HG02938 (cell line): ENCODE results near the gene ADAT3.

Source experiments
- ATAC-seq: cut with Tn5 transposase; IDR thresholded peaks from one replicate; pipeline ENCODE4 v1.9.1; 2021; ENCODE audit warnings: mild to moderate bottlenecking, moderate library complexity; ENCODE audit not compliant: unreplicated experiment

The ADAT3 gene

DNA sequence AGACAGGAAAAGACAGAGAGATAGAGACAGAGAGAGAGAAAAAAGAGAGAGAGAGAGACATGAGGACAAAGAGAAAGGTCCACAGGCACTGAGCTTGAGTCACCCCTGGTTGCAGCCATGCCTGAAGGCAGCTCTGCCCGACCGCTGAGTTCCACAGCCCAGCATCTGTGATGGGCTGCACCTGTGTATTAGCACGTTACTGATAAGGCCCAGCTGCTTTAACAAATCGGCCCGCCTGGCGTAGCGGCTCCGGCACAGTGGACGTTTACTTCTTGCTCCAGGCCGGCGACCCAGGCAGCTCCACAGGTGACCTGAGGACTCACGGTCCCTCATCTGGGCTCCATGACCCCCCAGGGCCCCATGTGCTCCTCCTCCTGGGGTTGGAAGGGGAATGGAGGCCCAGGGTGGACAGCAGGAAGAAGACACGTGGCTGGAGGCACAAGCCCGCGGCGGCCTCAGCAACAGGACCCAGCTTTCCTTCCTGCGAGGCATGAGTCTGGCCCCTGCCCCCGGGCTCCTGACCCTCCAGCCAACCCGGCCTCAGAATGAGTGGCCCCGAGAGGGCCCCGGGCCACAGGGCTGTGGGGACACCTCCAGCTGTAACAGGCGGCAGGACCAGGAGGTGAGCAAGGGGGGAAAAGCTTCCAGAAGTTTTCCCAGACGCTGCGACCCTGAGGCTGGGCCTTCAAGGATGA is 31.9 kb downstream of the ADAT3 start:
- no peak for ATAC-seq

DNA sequence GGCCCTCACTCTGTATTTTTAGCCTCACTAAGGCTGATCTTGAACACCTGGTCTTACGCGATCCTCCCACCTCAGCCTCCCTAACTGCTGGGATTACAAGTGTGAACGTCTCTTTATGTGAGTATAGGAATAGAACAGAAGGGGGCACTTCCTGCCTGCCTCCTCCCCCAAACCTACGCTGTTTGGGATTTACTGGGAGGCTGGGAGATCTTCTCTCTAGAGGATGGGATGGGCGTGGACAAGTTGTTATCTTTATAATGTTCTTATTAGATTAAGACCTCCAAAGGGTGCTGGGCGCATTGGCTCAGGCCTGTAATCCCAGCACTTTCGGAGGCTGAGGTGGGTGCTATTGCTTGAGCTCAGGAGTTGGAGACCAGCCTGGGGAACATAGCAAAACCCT is 32.9 kb downstream of the ADAT3 start:
- ATAC-seq: no peak

- no peak for ATAC-seq
Measured at GRCh38 chr19:1941146-1942077, 36.2 kb downstream of the ADAT3 start, which contains the start of gene CSNK1G2. CSNK1G2 (plus strand) TSS chr19:1941172; CDS start chr19:1969773, 28,601 bp downstream.

DNA sequence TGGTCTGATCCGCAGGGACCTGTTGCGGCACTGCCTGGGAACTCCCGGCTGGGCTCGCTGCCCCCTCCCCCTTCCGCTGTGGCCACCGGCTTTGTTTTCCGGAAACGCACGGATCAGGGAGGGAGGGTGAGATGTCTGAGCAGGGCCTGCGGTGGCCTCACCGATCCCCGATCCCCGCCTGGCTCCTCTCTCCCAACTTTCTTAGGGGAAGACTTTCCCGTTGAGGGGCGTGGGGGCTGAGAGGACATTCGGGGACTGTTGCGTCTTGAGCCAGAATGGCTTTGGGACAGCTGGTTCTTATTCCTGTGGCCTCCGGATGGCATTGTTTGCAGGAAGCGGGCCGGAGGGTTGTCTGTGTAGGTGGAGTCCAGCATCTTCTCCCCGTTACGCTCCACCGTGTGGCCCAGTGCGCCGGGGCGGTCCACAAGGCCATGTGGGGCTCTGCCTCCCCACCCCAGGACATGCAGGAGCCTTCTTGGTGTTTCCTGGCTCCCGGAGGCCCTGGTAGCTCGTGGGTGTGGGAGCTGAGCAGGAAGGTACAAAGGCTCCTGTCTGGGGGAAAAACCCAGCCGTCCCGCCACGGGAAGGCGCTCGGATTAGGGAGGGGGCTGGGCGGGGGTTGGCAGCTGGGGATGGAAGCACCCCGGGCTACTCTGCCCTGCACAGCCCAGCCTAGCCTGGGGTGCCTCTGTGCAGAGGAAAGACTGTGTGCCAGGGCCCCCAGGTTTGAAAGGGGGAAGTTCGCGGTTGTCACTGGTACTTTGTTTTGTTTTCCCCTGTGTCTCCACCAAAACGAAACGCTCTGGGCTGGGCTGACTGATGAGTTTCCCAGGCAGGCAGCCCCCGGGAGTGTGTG is 37.1 kb downstream of the ADAT3 start:
- ATAC-seq: no peak

DNA sequence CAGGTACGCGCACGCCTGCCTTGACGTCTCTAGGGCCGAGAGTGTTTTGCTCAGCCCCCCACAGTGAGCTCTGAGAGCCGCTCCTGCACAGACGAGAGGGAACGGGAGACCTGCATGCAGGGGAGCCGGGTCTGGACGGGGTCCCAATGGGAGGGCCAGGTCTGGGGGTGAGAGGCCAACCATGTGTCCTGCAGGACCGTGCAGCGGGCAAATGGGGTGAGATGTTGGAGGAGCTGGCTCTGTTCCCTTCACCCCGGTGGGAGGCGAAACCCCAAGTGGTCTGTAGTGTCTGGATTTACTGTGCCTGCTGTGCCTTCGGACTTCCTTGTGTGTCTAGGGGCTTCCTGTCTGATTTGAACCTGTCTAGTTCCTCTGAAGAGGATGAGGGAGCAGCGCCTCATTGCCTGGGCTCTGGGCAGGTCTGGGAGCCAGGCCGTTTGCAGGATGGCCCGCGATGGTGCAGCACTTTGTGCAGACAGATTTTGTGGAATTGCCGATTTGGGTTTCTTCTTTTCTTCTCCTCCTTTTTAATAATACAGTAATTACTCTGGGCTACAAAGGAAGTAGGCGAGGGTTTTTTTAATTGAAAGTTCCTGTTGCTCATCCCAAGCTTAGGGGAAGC is 37.8 kb downstream of the ADAT3 start:
- ATAC-seq: no peak

GRCh38 chr19:1943661-1944087 is 38.5 kb downstream of the ADAT3 start:
- ATAC-seq: no peak

GRCh38 chr19:1944088-1944915 is 39.1 kb downstream of the ADAT3 start:
- ATAC-seq: no peak

DNA sequence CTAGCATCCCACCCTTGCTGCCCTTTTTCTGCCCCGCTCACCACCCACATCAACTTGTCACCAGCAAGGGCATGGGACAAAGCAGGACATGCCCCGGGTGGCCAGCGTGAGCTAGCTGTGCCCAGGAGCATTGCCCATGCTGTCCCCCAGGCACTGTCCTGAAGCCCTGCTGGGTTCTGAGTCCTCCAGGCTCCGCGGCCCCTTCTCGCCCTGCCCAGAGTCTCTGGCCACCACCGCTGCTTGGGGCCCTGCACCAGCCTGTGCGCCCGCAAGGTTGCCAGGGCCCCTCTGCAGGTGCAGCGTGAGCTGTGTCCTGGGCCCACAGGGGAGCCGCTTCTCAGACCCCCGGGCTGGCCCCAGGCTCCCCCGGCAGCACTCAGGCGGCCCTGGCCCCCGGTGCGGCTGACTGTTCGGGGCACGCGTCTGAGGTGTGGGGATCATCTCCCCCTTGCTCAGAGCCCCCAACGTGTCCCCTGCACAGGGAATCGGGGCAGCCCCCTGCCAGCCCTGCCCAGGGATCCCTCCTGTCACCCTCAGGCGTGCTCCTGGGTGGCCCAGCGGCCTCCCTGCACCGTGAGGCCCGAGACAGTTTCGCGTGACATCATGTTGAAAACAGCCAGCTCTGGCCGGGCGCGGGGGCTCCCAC is 39.8 kb downstream of the ADAT3 start:
- ATAC-seq: no peak

GRCh38 chr19:1945899-1946298 is 40.7 kb downstream of the ADAT3 start:
- ATAC-seq: no peak

DNA sequence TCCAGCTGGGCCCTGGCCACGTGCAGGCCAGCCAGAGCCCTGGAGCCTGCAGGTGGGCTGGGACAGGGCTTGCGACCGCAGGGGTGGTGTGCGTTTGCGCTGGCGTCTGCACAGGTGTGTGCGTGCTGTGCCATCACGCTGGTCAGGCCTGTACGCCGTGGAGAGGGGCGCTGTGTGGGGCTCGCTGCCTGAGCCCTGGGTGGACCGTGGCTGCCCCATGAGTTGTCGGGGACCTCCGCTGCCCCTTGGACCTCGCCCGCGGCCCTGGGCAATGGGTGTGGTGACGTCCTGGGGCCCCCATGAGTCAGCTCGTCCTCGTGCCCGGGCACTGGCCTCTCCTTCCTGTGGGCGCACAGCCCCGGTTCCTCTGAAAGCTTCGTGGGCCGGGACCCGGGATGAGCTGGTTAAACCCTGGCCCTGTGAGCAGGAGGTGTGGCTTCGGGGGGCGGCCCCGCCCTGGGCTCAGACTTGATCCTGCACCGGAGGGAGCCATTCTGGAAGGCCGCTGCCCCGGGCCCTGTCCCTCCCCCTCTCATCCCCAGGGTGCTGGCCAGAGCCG is 42.5 kb downstream of the ADAT3 start:
- ATAC-seq: no peak

DNA sequence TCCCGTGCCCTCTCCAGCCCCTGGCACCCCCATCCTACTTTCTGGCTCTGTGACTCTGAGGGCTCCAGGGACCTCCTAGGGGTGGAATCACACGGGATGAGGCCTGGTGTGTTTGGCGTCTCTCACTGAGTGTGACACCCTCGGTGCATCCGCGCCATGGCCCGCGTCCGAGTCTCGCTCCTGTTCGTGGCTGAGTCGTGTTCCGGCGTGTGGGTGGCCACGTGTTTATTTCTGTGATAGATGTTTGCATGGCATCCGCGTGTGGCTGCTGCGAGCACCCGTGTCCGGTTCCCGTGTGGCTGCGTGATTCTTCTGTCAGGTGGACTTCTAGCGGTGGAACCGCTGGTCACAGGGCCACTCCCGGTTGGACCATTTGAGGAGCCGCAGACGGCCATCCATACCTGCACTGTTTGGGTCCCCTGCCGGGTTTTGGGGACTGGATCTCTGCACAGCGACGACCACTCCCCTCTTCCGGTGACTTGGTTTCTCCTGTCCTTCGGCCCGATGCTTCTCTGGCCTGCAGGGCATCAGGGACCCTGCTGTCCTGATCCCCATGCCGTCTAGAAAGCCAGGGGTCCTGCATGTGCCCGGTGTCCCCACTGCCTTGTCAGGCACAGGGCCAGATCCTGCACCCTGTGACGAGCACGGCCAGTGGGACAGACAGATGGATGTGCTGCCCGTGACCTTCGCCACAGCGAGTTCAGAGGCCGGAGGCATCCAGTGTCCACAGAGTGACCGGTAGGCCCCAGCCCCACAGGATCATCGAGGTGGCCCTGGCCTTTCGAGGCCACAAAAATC is 44.3 kb downstream of the ADAT3 start:
- ATAC-seq: no peak

GRCh38 chr19:1950640-1951039 is 45.4 kb downstream of the ADAT3 start:
- ATAC-seq: no peak

- no peak for ATAC-seq
Measured at GRCh38 chr19:1952635-1953034, 47.4 kb downstream of the ADAT3 start.

- ATAC-seq: no peak
Measured at GRCh38 chr19:1953037-1953436, 47.8 kb downstream of the ADAT3 start.

GRCh38 chr19:1953441-1954094 is 48.4 kb downstream of the ADAT3 start:
- ATAC-seq: no peak

DNA sequence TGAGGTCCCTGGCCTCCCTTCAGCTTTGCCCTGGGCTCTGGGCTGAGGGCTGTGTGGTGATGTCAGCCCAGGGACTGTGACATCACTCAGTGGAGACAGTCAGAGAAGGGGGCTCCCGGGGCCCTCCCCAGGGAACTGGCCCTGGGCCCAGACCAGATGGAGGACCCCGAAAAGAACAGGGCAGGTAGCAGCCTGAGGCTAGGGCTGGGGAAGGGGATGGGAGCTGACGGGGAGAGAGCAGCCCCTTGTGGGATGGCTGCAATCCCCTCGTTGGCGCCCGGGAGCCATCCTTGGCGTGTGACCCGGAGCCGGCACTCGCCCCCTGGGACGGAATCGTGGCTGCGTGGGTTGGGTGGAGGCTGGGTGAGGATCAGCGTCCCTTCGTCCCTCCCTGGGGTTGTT is 49.3 kb downstream of the ADAT3 start:
- no peak for ATAC-seq
